ENCODE measurements around the gene KCNT2.
"Not testable (repeated sequence)": the region's sequence is repeated elsewhere in the genome, so short reads cannot be mapped to it uniquely, and the experiment has no call there.

The KCNT2 gene

DNA sequence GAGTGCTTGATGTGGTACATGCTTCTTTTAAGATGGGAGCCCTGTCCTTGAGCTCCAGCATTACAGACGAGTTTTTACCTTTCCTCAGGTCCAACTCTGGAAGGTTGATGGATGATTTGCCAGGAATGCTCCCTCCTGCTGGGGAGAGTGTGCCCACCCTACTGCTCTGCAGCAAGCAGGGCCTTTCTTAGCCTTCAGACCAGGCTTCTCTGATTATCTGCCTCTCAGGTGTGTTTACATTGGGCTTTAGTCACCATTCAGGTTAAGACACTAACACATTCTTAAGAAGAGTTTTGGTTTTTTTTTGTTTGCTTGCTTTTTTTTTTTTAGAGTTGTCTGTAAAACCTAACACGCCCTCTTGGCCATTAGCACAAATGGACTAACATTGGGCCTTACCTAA lies 301.8 kb downstream of the KCNT2 start:
- no peak for DNase-seq

DNA sequence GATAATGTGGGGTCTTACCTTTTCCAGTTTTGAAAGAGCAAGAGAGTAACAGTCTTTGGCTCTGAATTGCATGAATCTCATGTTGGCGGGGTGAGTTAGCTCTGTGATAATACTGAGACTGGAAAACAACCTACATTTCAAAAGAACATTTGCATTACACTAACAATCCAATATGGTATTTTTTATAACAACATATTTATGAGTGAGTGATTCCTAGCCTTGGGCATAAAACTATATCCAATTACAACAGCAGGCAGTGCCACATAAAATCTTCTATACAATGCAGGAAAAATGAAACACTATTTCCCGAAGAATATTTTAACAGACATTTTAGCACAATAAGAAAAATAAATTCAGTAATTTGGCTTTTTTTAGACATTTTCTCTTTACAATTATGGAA lies 303.0 kb downstream of the KCNT2 start:
- no peak for DNase-seq

DNA sequence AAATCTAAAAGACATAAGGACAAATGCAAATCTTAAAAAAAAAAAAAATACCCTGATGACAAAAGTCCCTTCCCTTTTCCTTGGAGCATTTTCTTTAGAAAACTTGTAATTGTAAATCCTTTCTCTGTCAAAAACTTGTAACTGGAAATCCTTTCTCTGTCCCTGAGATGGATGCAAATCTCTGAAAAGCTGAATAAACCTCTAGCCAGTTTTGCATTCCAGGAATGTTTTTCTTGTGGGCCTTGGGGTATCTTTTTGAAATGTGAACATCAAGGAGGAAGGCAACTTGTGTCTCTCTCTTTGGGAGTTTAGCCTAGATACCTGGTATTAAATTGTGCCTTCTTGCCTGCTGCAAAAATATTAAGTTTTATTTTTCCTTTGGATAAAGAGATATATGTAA lies 305.3 kb downstream of the KCNT2 start:
- no peak for DNase-seq

DNA sequence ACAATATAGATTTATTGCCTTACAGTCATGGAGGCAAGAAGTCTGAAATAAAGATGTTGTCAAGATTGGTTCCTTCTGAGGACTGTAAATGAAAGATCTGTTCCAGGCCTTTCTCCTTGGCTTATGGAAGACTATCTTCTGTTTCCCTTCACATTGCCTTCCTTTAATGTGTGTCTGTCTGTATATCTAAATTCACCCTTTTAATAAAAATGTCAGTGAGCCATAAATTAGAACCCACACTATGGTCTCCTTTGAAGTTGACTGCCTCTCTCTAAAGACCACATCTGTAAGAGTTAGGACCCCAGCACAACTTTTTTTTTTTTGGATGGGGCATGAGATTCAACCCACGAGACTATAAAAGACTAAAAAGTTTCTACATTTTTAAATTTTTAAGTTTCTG lies 305.8 kb downstream of the KCNT2 start:
- DNase-seq = no peak

GRCh38 chr1:196295766-196296165 lies 312.5 kb downstream of the KCNT2 start:
- DNase-seq = no peak

- DNase-seq = no peak
These were observed 329.4 kb downstream of the KCNT2 start for GRCh38 chr1:196278816-196279215.

DNA sequence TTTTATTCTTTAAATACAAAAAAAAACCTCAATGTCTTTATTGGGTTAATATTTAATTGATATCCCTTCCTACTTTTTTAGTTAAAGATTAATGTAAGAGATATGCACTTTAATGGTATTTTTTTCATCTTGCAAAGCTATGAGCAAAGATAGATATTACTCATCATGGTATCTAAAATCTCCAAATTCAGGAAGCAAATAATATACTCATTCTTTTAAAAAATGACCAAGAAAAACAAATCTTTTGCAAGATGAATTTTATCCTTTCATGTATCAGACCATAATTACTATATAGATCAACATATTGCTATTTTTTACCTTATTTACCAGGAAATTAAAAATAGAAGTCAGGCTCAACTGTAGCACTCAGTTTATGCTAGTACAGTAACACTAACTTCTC lies 330.4 kb downstream of the KCNT2 start:
- no peak for DNase-seq

GRCh38 chr1:196271212-196271947 lies 336.9 kb downstream of the KCNT2 start:
- DNase-seq = no peak

- DNase-seq = not testable (repeated sequence)
These were observed 345.2 kb downstream of the KCNT2 start for GRCh38 chr1:196263086-196263485.

- DNase-seq = no peak
These were observed 348.0 kb downstream of the KCNT2 start for GRCh38 chr1:196260270-196260669.

DNA sequence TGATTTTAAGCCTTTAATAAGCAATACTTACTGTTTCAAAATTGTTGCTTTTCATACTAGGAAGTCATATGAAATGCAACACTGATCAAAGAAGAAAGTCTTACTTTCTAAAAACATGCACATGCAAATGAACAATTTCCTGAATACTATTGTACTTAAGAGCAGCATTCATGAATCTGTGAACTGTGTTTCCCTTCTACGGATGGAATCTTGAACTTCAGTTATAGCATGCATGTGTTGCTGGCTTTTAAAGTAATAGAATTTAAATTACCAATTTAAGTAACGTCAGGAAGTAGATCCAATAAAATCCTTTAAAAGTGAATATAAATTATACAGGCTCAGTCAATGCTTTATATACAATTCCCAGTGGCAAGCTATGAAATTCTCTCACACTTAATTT lies 348.9 kb downstream of the KCNT2 start:
- no peak for DNase-seq

- no peak for DNase-seq
These were observed 352.5 kb downstream of the KCNT2 start for GRCh38 chr1:196255762-196256161.

- no peak for DNase-seq
These were observed 378.7 kb downstream of the KCNT2 start for GRCh38 chr1:196229546-196229945.

GRCh38 chr1:196214866-196215265 lies 393.4 kb downstream of the KCNT2 start:
- DNase-seq = no peak

DNA sequence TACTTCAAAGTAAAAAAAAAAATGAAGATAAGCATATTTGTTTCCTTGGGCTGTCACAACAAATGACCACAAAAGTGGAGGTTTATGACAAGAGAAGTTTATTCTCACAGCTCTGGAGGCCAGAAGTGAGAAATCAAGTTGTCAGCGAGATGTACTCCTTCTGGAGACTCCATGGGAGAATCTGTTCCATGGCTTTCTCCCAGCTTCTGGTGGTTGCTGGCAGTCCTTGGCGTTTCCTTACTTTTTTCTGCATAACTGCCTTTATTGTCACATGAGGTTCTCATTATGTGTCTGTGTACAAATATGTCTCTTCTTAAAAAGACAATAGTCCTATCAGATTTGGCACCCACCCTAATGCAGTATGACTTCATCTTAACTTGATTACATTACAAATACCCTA lies 398.3 kb downstream of the KCNT2 start:
- no peak for DNase-seq

GRCh38 chr1:196209265-196209664 lies 399.0 kb downstream of the KCNT2 start:
- no peak for DNase-seq

DNA sequence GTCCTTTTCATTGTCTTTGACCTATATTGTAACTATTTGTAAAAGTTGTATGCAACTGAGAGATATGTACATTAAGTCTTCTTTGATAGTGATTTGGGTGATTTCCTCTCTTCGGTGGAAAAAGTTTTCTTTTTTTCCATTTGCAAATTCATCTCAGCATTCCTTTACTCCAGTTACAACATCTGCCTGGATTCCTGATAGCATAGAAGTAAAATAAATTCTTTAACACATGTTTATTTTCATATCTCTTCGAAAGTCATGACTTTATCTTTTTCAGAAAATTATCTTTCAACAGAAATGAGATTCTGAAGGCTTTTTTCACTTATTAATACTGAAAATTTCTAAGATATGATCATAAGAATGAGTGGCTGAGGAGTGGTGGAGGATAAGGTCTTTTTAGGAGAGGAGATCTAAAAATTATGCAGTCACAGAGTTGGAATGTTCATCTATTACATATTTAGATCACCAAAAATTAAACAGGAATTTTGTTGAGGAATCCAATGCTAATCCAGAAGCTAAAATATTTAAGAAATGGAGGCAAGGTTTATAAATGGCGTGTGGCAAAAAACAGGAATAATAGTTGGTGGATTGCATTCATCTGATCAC lies 400.5 kb downstream of the KCNT2 start:
- DNase-seq = no peak

- no peak for DNase-seq
These were observed 402.4 kb downstream of the KCNT2 start for GRCh38 chr1:196205882-196206281.

GRCh38 chr1:196196486-196196885 lies 411.8 kb downstream of the KCNT2 start:
- no peak for DNase-seq

DNA sequence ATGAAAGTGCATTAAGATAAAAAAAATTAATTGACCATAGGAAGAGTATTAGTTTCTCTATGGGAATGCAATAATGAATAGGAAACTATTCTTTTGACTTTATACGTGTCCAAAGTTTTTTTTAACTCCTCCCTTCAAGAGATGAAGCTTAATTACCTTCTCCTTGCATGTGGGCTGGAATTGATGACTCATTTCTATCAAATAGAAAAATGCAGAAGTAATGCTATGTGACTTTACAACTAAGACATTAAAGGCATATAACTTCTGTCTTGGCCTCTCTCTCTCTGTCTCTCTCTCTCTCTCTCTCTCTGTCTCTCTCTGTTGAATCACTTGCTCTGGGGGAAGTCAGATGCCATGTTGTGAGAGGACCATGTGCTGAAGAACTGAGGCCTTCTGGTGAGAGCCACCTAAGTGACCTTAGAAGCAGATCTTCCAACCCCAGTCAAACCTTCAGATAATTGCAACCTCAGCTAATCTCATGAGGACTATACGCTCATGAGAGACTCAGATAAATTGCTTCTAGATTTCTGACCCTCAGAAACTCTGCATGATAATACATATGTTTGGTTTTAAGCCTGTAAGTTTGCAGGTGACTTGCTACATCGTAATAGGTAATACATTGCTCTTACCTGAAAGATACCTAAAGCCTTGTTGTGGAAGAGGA lies 414.2 kb downstream of the KCNT2 start:
- no peak for DNase-seq

DNA sequence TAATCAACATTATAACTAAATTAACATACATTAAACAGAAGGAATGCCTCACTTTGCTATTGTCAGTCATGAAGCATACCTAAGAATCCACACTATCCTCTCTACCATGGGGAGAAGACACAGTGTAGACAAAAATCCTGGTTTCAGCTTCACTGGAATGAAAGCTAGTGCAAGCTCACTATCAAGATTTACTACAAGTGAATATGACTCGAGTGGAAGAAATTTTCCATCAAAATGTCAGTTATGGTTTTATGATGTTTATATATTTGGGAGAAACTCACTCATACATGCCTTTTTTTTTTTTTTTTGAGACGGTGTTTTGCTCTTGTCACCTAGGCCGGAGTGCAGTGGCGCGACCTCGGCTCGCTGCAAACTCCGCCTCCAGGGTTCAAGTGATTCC lies 424.3 kb downstream of the KCNT2 start:
- DNase-seq = no peak

DNA sequence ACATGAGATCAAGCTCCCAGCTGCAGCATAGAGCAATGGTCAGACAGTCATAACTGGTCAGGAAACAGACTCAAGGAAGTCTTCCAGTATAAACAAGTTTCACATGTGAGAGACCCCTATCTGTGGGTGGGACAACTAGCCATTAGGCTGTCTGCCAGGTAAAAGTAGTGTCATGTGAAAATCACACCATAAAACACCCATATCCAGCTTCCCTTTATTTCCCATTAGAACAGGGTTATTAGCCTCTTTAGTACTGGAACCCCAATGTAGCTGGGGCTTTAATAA lies 426.7 kb downstream of the KCNT2 start:
- no peak for DNase-seq

DNA sequence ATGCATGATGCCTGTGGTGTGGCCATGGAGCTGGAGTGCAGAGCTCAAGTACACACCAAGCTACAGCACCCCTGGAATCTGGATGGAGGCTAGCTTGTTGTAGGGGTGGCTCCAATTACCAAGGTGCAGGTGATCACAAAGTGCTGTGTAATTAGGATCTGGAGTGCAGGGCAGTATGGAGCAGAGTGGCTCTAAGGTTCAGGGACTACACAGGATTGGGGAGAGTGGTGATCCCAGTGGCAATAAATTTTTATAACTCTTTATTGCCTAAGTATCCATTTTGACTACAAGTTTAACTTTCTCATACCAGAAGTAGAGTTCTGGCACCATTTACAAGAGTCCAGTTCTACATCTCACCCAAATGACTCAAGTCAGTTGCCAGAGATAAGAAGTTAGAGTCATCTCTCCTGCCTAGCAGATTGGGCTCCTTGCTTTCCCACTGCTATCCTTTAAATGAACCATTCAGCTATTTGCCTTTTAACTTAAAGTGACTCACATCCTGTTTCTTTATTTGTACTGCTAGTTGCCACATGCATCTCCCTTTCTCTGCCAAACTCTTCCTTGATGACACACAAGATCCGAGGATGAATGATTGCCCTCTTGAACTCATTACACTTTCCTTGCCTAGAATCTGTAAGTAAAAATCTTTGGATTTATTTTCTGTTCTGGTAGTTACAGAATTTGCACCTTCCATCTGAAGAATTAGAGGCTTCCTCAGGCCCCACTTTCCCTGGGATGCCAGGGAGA lies 427.2 kb downstream of the KCNT2 start:
- DNase-seq = peak; percentile 79

- DNase-seq = no peak
These were observed 430.1 kb downstream of the KCNT2 start for GRCh38 chr1:196178083-196178635.

All from DMS53 (cell line).